Fibroblast of pulmonary artery (primary cell): Measurements from ENCODE around the gene METTL25B.
A peak's percentile ranks its signal among the peaks of the same experiment; 100 is the strongest.

Experiments used
- DNase-seq: peaks from one replicate; pipeline ENCODE4 v3.0.0-alpha.2; 2010; ENCODE audit warnings: low read depth
- H3K4me3 ChIP-seq: replicated peaks from 2 replicates; pipeline ENCODE4 v1.5.1; 2011; ENCODE audit warnings: low read depth, mild to moderate bottlenecking, control low read depth, low read length, moderate library complexity
- CTCF ChIP-seq: IDR thresholded peaks from 2 replicates; pipeline ENCODE4 v1.5.1; 2011; ENCODE audit warnings: mild to moderate bottlenecking, control low read depth, low read length, inconsistent platforms; ENCODE audit errors: missing control alignments

Gene METTL25B

GRCh38 chr1:156727492-156727891, 777 bp upstream of the METTL25B start:
- TF ChIP-seq CTCF = no peak
- no peak for DNase-seq
- peak overlapping the region; percentile 99 for H3K4me3 ChIP-seq

- peak; percentile 99 for DNase-seq
- no peak for TF ChIP-seq CTCF
- H3K4me3 ChIP-seq = peak within 1 kb of the TSS; percentile 99
Measured at GRCh38 chr1:156728599-156729462, 562 bp downstream of the METTL25B start, which contains the start of gene ISG20L2. TSS of gene ISG20L2 (minus strand) at chr1:156728766. CDS start at chr1:156727652, 1,114 bp downstream.

- TF ChIP-seq CTCF = no peak
- DNase-seq = no peak
- no peak overlapping the region for H3K4me3 ChIP-seq
Measured at GRCh38 chr1:156733989-156734584, 5.8 kb downstream of the METTL25B start.

- TF ChIP-seq CTCF = no peak
Measured at GRCh38 chr1:156738407-156738806, 10.1 kb downstream of the METTL25B start.

GRCh38 chr1:156738916-156739315, 10.6 kb downstream of the METTL25B start:
- no peak for DNase-seq
- no peak overlapping the region for H3K4me3 ChIP-seq
- TF ChIP-seq CTCF = no peak

More at GRCh38 chr1:156738407-156738806, 10.1 kb downstream of the METTL25B start:
- no peak for DNase-seq
- H3K4me3 ChIP-seq = no peak overlapping the region

- TF ChIP-seq CTCF = no peak
- no peak for DNase-seq
- peak overlapping the region; percentile 81 for H3K4me3 ChIP-seq
Measured at GRCh38 chr1:156740237-156740740, 12.0 kb downstream of the METTL25B start.
